GM13976 (cell line): Measurements from ENCODE around the gene CLASP1.
"Not testable (repeated sequence)": the region's sequence is repeated elsewhere in the genome, so short reads cannot be mapped to it uniquely, and the experiment has no call there.

Experiments used
- DNase-seq: peaks from one replicate; pipeline ENCODE4 v3.0.0; 2012; ENCODE audit warnings: low spot score
- CTCF ChIP-seq: IDR thresholded peaks from 2 replicates; pipeline ENCODE4 v1.5.1; 2012; ENCODE audit warnings: borderline replicate concordance, mild to moderate bottlenecking; ENCODE audit not compliant: insufficient read depth; ENCODE audit errors: extremely low read depth, missing control alignments, control extremely low read depth
- in situ Hi-C: fragments of 300-500 bp; cut with MboI; formaldehyde crosslinking; loops from one replicate; pipeline ENCODE4 v1.12.0; 2022; ENCODE audit warnings: low sequenced_read_pairs, mixed read lengths, inconsistent platforms; ENCODE audit not compliant: unreplicated experiment

CLASP1 gene

GRCh38 chr2:121649149-121649595 is at the start of gene CLASP1:
CLASP1 (minus strand) TSS chr2:121649462; CDS start chr2:121605895, 43,567 bp downstream.
- in situ Hi-C loops, result loop anchor here (10.0 kb wide), 1 partner anchor 114 kb away; the partner anchor contains the start of gene RNU4ATAC
- no peak for DNase-seq
- no peak for TF ChIP-seq CTCF

GRCh38 chr2:121698318-121698930 is 49.2 kb upstream of the CLASP1 start:
- DNase-seq, result no peak
- TF ChIP-seq CTCF, result no peak
- in situ Hi-C loops, result no loop called here

GRCh38 chr2:121697108-121697631 is 47.9 kb upstream of the CLASP1 start:
- DNase-seq, result no peak
- TF ChIP-seq CTCF, result no peak
- in situ Hi-C loops, result no loop called here

GRCh38 chr2:121696410-121696930 is 47.2 kb upstream of the CLASP1 start:
- TF ChIP-seq CTCF, result no peak
- no peak for DNase-seq
- in situ Hi-C loops, result no loop called here

- no peak for DNase-seq
- in situ Hi-C loops, result no loop called here
- no peak for TF ChIP-seq CTCF
These were observed 45.8 kb upstream of the CLASP1 start for GRCh38 chr2:121695171-121695451.

GRCh38 chr2:121694398-121695170 is 45.3 kb upstream of the CLASP1 start:
- in situ Hi-C loops, result no loop called here
- TF ChIP-seq CTCF, result no peak
- no peak for DNase-seq

GRCh38 chr2:121690572-121690971 is 41.3 kb upstream of the CLASP1 start:
- in situ Hi-C loops, DNase-seq: not testable (repeated sequence)
